ENCODE results near the gene PRRX1.

The PRRX1 gene

GRCh38 chr1:170696591-170697290, 32.8 kb downstream of the PRRX1 start:
- H3K4me3 ChIP-seq (ENCODE audit: low read depth, low read length) = no peak overlapping the region
- H3K9me3 ChIP-seq (ENCODE audit: severe bottlenecking) = no peaks in the 10 kb centered on the region
- H3K36me3 ChIP-seq = no peaks in the 10 kb centered on the region
- TF ChIP-seq CTCF (IDR thresholded peaks at IDR 0.05; ENCODE audit: low read depth, low read length) = no peak
- no peaks in the 10 kb centered on the region for H3K27me3 ChIP-seq (ENCODE audit: insufficient read depth, low read depth, severe bottlenecking)
- no peak overlapping the region for H3K27ac ChIP-seq
- no peak for DNase-seq

- DNase-seq = no peak
- no peak overlapping the region for H3K27ac ChIP-seq
- no peaks in the 10 kb centered on the region for H3K27me3 ChIP-seq (ENCODE audit: insufficient read depth, low read depth, severe bottlenecking)
Measured at GRCh38 chr1:170697316-170697715, 33.4 kb downstream of the PRRX1 start.

GRCh38 chr1:170698301-170699275, 34.7 kb downstream of the PRRX1 start:
- no peak for DNase-seq
- H3K36me3 ChIP-seq = no peaks in the 10 kb centered on the region
- no peak overlapping the region for H3K27ac ChIP-seq
- H3K4me3 ChIP-seq (ENCODE audit: low read depth, low read length) = no peak overlapping the region
- no peaks in the 10 kb centered on the region for H3K9me3 ChIP-seq (ENCODE audit: severe bottlenecking)
- no peaks in the 10 kb centered on the region for H3K27me3 ChIP-seq (ENCODE audit: insufficient read depth, low read depth, severe bottlenecking)
- no peak for TF ChIP-seq CTCF (IDR thresholded peaks at IDR 0.05; ENCODE audit: low read depth, low read length)

More at GRCh38 chr1:170697316-170697715, 33.4 kb downstream of the PRRX1 start:
- no peaks in the 10 kb centered on the region for H3K9me3 ChIP-seq (ENCODE audit: severe bottlenecking)
- no peaks in the 10 kb centered on the region for H3K36me3 ChIP-seq
- no peak overlapping the region for H3K4me3 ChIP-seq (ENCODE audit: low read depth, low read length)
- no peak for TF ChIP-seq CTCF (IDR thresholded peaks at IDR 0.05; ENCODE audit: low read depth, low read length)

- Histone ChIP-seq H3K27ac (no peak overlapping the region), H3K9me3 (ENCODE audit: severe bottlenecking) (no peaks in the 10 kb centered on the region), H3K36me3 (no peaks in the 10 kb centered on the region), H3K4me3 (ENCODE audit: low read depth, low read length) (no peak overlapping the region), H3K27me3 (ENCODE audit: insufficient read depth, low read depth, severe bottlenecking) (no peaks in the 10 kb centered on the region)
- no peak for DNase-seq
- no peak for TF ChIP-seq CTCF (IDR thresholded peaks at IDR 0.05; ENCODE audit: low read depth, low read length)
Measured at GRCh38 chr1:170699696-170700095, 35.8 kb downstream of the PRRX1 start.

- Histone ChIP-seq H3K9me3 (ENCODE audit: severe bottlenecking) (no peaks in the 10 kb centered on the region), H3K27me3 (ENCODE audit: insufficient read depth, low read depth, severe bottlenecking) (no peaks in the 10 kb centered on the region), H3K27ac (no peak overlapping the region), H3K36me3 (no peaks in the 10 kb centered on the region), H3K4me3 (ENCODE audit: low read depth, low read length) (no peak overlapping the region)
- TF ChIP-seq CTCF (IDR thresholded peaks at IDR 0.05; ENCODE audit: low read depth, low read length) = no peak
- DNase-seq = no peak
Measured at GRCh38 chr1:170700842-170701615, 37.1 kb downstream of the PRRX1 start.
